Endothelial cell of umbilical vein (primary cell): ENCODE measurements around the gene MICAL3. TPM values are rescaled to one million over a fixed set of nuclear protein-coding genes. Genes with fewer than 3 reads are reported as not detected.

Experiments used
- BruUV-seq: library from RNA; stranded (reverse); fragments of 400-500 nt; replicated peaks from 2 replicates; lab custom pipeline; 2021; lab: Mats Ljungman, UMichigan
- CTCF ChIA-PET: fragments of 300-600, 350-600 bp; sonication (Branson Sonifier 250); formaldehyde crosslinking; loops from one replicate; lab custom pipeline; 2021; ENCODE audit warnings: antibody characterized with exemption, inconsistent platforms; lab: Charles Lee
- POLR2A ChIA-PET: fragments of 300-600, 350-600 bp; sonication (Branson Sonifier 250); formaldehyde crosslinking; loops from one replicate; lab custom pipeline; 2021; ENCODE audit warnings: antibody characterized with exemption, inconsistent platforms; lab: Charles Lee
- DNase-seq: peaks from one replicate; pipeline ENCODE4 v3.0.0-alpha.2; 2011; ENCODE audit warnings: low read depth, low spot score
- FAIRE-seq: peaks from 2 replicates; lab custom pipeline; 2011; peaks lifted over from hg19 to GRCh38; lab: Jason Lieb, UNC
- H2AFZ ChIP-seq: 2 replicates; pipeline ENCODE4 v1.6.0; 2012; ENCODE audit warnings: low read depth, low read length, control low read depth, inconsistent platforms
- H3K27ac ChIP-seq: 2 replicates; pipeline ENCODE4 v1.5.1; 2011; ENCODE audit warnings: low read depth, mild to moderate bottlenecking, control low read depth, low read length, moderate library complexity; ENCODE audit not compliant: insufficient read depth
- H3K27me3 ChIP-seq, 2 experiments: 2 replicates each; pipeline versions ENCODE4 v1.6.0 to v1.6.1; 2011; ENCODE audit warnings: low read length in 2 of 2, mixed read lengths in 1 of 2; ENCODE audit not compliant: control insufficient read depth in 2 of 2, insufficient read depth in 2 of 2
- H3K36me3 ChIP-seq, 2 experiments: 2 replicates in 1 of 2; 3 replicates in 1 of 2; pipeline ENCODE4 v1.5.1; 2011; ENCODE audit warnings: low read length in 2 of 2, mild to moderate bottlenecking in 1 of 2, moderate library complexity in 1 of 2; ENCODE audit not compliant: control insufficient read depth in 2 of 2, insufficient read depth in 2 of 2; ENCODE audit errors: extremely low read depth in 1 of 2
- H3K4me1 ChIP-seq: 3 replicates; pipeline ENCODE4 v1.5.1; 2011; ENCODE audit warnings: mild to moderate bottlenecking, low read length; ENCODE audit not compliant: control insufficient read depth, insufficient read depth; ENCODE audit errors: extremely low read depth
- H3K4me2 ChIP-seq: 2 replicates; pipeline ENCODE4 v1.6.1; 2011; ENCODE audit warnings: low read length, control low read depth, mixed read lengths; ENCODE audit not compliant: insufficient read depth
- H3K4me3 ChIP-seq, 3 experiments: fragments of 200-600 bp in 1 of 3; sonication (generic), shearing (Covaris generic) in 1 of 3; replicated peaks in 1 of 3; 2 replicates each; pipeline ENCODE4 v1.5.1; 2011 to 2016; ENCODE audit warnings: control low read depth in 3 of 3, low read length in 3 of 3, mild to moderate bottlenecking in 2 of 3, inconsistent platforms in 1 of 3, low read depth in 1 of 3, moderate library complexity in 1 of 3; ENCODE audit not compliant: insufficient read depth in 1 of 3
- H3K79me2 ChIP-seq: 2 replicates; pipeline ENCODE4 v1.6.0; 2012; ENCODE audit warnings: low read length, inconsistent platforms; ENCODE audit not compliant: control insufficient read depth, insufficient read depth
- H3K9ac ChIP-seq: replicated peaks from 2 replicates; pipeline ENCODE3; 2011; ENCODE audit warnings: low read length, control low read depth; ENCODE audit not compliant: insufficient read depth; ENCODE audit errors: extremely low read depth
- H3K9me1 ChIP-seq: replicated peaks from 3 replicates; pipeline ENCODE4 v1.6.0; 2011; ENCODE audit warnings: mild to moderate bottlenecking, low read length; ENCODE audit not compliant: control insufficient read depth, insufficient read depth; ENCODE audit errors: extremely low read depth
- H3K9me3 ChIP-seq: replicated peaks from 2 replicates; pipeline ENCODE4 v1.5.1; 2012; ENCODE audit warnings: low read length, inconsistent platforms; ENCODE audit not compliant: control insufficient read depth, insufficient read depth
- H4K20me1 ChIP-seq: replicated peaks from 2 replicates; pipeline ENCODE3; 2011; ENCODE audit warnings: mild to moderate bottlenecking, low read length; ENCODE audit not compliant: control insufficient read depth, insufficient read depth; ENCODE audit errors: extremely low read depth
- EZH2 ChIP-seq: IDR thresholded peaks from 2 replicates; pipeline ENCODE4 v1.6.1; 2012; ENCODE audit warnings: borderline replicate concordance, low read depth, mild to moderate bottlenecking, moderate library complexity, low read length, inconsistent platforms; ENCODE audit not compliant: severe bottlenecking
- FOS ChIP-seq: IDR thresholded peaks from 2 replicates; pipeline ENCODE4 v1.6.1; 2011; ENCODE audit warnings: mild to moderate bottlenecking, low read length, moderate library complexity, borderline replicate concordance; ENCODE audit not compliant: insufficient read depth
- GATA2 ChIP-seq: IDR thresholded peaks from 2 replicates; pipeline ENCODE4 v1.7.0; 2011; ENCODE audit warnings: low read depth, mild to moderate bottlenecking, moderate library complexity, mixed read lengths, low read length; ENCODE audit not compliant: insufficient read length, insufficient read depth
- JUN ChIP-seq: IDR thresholded peaks from 2 replicates; pipeline ENCODE4 v1.6.1; 2011; ENCODE audit warnings: borderline replicate concordance, low read depth; ENCODE audit not compliant: insufficient read length, insufficient read depth
- MAX ChIP-seq: IDR thresholded peaks from 2 replicates; pipeline ENCODE4 v1.6.1; 2011; ENCODE audit not compliant: insufficient read depth, insufficient read length
- MYC ChIP-seq: IDR thresholded peaks from one replicate; pipeline ENCODE4 v1.6.1; 2011; ENCODE audit warnings: mild to moderate bottlenecking, low read depth, low read length
- POLR2A ChIP-seq: IDR thresholded peaks from 2 replicates; pipeline ENCODE4 v1.6.1; 2012; ENCODE audit warnings: low read depth, mild to moderate bottlenecking, control low read depth, low read length
- POLR2AphosphoS5 ChIP-seq: IDR thresholded peaks from 2 replicates; pipeline ENCODE4 v1.6.1; 2012; ENCODE audit warnings: low read depth, mild to moderate bottlenecking, control low read depth, low read length, moderate library complexity; ENCODE audit not compliant: insufficient read depth
- dilution Hi-C: fragments of 300-500 bp; cut with MboI; formaldehyde crosslinking; loops from one replicate; pipeline ENCODE4 v1.15.0; 2019; ENCODE audit warnings: low sequenced_read_pairs; ENCODE audit not compliant: extremely low pct_ligation_motif_present
- intact Hi-C: fragments of 100-400 bp; cut with micrococcal nuclease; formaldehyde crosslinking; loops from one replicate; pipeline ENCODE4 v1.10.0; 2022
- polyA plus RNA-seq, 4 experiments: library from polyadenylated mRNA; depleted of rRNA in 3 of 4; stranded (reverse) in 3 of 4; unstranded in 1 of 4; fragments of >200 nt; gene quantifications; 2 replicates each; pipeline versions ENCODE4 v1.2.1 to v1.2.3, GENCODE V29; 2011 to 2012; ENCODE audit warnings: missing spikeins in 1 of 4
- total RNA-seq: library from RNA; stranded (reverse); gene quantifications from 2 replicates; pipeline ENCODE4 v1.2.3, GENCODE V29; 2021
- TF ChIP-seq, protein P1 (sequence below), 2 donors: IDR thresholded peaks; 1 replicate in 1 of 2; 2 replicates in 1 of 2; pipeline ENCODE4 v1.5.1; 2011; ENCODE audit warnings: low read length in 2 of 2, mild to moderate bottlenecking in 2 of 2, moderate library complexity in 2 of 2, control low read depth in 1 of 2, inconsistent platforms in 1 of 2, low read depth in 1 of 2; ENCODE audit not compliant: insufficient read depth in 1 of 2; ENCODE audit errors: extremely low read depth in 1 of 2

MICAL3 gene
- total and polyA plus RNA-seq, 2 donors (not counting 3 experiments of a cell fraction or from before 2014, with no cell fraction given): 14.5 to 63.7 TPM

DNA sequence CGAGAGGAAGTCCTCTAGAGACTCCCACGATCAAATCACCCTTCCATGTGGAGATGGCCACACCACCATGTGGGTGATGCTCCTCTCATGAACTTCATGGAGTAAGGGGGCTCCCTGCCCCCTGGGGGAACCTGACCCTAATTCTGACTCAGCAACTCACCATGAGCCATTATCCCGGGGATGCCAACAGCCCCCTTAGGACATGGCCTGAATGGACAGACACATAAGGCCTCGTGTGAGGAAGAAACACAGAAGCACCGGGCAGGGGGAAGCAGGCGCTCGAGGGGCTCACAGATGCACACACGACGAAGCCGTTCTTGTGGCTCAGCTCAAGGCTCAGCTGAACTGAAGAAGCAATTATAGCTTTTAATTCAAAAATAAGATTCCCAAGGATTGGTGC lies 150.6 kb downstream of the MICAL3 start:
- Histone ChIP-seq H3K79me2 (no peaks in the 10 kb centered on the region), H3K27me3 (no peaks in the 10 kb centered on the region), H3K4me1 (no peaks in the 10 kb centered on the region), H3K36me3 (peaks cover 5 to 25% of the 10 kb centered on the region in 2 experiments), H3K4me3 (no peak overlapping the region), H3K9me3 (no peaks in the 10 kb centered on the region), H3K27ac (no peak overlapping the region), H2AFZ (no peak overlapping the region), H3K4me2 (no peak overlapping the region), H3K9ac (no peak overlapping the region), H3K9me1 (no peaks in the 10 kb centered on the region), H4K20me1 (no peaks in the 10 kb centered on the region)
- CTCF ChIA-PET: interaction anchor here (1.1 kb wide), 1 partner anchor 202 kb away, joined by 4 read pairs; no protein-coding TSS in a partner anchor
- FAIRE-seq: no peak
- POLR2A ChIA-PET: no interaction called here
- no TSS peak for BruUV-seq
- TF ChIP-seq JUN: no peak
- intact Hi-C loops (no loop called here), dilution Hi-C loops (no loop called here)
- no peak for DNase-seq

GRCh38 chr22:17873116-17873515 lies 151.2 kb downstream of the MICAL3 start:
- Histone ChIP-seq H3K4me2 (no peak overlapping the region), H3K79me2 (no peaks in the 10 kb centered on the region), H3K9ac (no peak overlapping the region), H4K20me1 (no peaks in the 10 kb centered on the region), H3K9me3 (no peaks in the 10 kb centered on the region), H3K27me3 (no peaks in the 10 kb centered on the region), H3K27ac (no peak overlapping the region), H2AFZ (no peak overlapping the region), H3K4me1 (no peaks in the 10 kb centered on the region), H3K9me1 (no peaks in the 10 kb centered on the region), H3K4me3 (no peak overlapping the region), H3K36me3 (peaks cover 5 to 26% of the 10 kb centered on the region in 2 experiments)
- no peak for FAIRE-seq
- ChIA-PET POLR2A (no interaction called here), CTCF (interaction anchor here (1.2 kb wide), 1 partner anchor 127 kb away, joined by 3 read pairs; no protein-coding TSS in a partner anchor)
- dilution Hi-C loops: no loop called here
- intact Hi-C loops: no loop called here
- no peak for DNase-seq
- no peak for TF ChIP-seq GATA2
- TF ChIP-seq MAX: no peak
- no peak for TF ChIP-seq JUN
- no peak for TF ChIP-seq EZH2
- TF ChIP-seq FOS: no peak
- TF ChIP-seq, protein P1, sequence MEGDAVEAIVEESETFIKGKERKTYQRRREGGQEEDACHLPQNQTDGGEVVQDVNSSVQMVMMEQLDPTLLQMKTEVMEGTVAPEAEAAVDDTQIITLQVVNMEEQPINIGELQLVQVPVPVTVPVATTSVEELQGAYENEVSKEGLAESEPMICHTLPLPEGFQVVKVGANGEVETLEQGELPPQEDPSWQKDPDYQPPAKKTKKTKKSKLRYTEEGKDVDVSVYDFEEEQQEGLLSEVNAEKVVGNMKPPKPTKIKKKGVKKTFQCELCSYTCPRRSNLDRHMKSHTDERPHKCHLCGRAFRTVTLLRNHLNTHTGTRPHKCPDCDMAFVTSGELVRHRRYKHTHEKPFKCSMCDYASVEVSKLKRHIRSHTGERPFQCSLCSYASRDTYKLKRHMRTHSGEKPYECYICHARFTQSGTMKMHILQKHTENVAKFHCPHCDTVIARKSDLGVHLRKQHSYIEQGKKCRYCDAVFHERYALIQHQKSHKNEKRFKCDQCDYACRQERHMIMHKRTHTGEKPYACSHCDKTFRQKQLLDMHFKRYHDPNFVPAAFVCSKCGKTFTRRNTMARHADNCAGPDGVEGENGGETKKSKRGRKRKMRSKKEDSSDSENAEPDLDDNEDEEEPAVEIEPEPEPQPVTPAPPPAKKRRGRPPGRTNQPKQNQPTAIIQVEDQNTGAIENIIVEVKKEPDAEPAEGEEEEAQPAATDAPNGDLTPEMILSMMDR (IDR thresholded peaks at IDR 0.05; ENCODE audit: extremely low read depth in 1 of 2, insufficient read depth in 1 of 2, low read depth in 1 of 2, low read length in 2 of 2): no peak
- no peak for TF ChIP-seq POLR2A
- no peak for TF ChIP-seq MYC
- TF ChIP-seq POLR2AphosphoS5: no peak
- no TSS peak for BruUV-seq
